Cardiac fibroblast (primary cell): ENCODE measurements around the gene ZNF628.

Source experiments
- DNase-seq, 2 donors: peaks; one replicate each; pipeline versions ENCODE4 v3.0.0 to v3.0.0-alpha.2; 2010; ENCODE audit warnings: low read depth in 2 of 2
- H3K4me3 ChIP-seq, 2 donors: replicated peaks in 1 of 2; 1 replicate in 1 of 2; 2 replicates in 1 of 2; pipeline ENCODE4 v1.5.1; 2011; ENCODE audit warnings: low read depth in 2 of 2, low read length in 2 of 2, mild to moderate bottlenecking in 2 of 2, moderate library complexity in 1 of 2
- CTCF ChIP-seq: IDR thresholded peaks from one replicate; pipeline ENCODE4 v1.5.1; 2011; ENCODE audit warnings: low read depth, mild to moderate bottlenecking, low read length, inconsistent platforms

The ZNF628 gene

GRCh38 chr19:55508120-55508519 lies 31.7 kb downstream of the ZNF628 start:
- DNase-seq: no peak
- TF ChIP-seq CTCF: no peak
- H3K4me3 ChIP-seq: no peak overlapping the region

DNA sequence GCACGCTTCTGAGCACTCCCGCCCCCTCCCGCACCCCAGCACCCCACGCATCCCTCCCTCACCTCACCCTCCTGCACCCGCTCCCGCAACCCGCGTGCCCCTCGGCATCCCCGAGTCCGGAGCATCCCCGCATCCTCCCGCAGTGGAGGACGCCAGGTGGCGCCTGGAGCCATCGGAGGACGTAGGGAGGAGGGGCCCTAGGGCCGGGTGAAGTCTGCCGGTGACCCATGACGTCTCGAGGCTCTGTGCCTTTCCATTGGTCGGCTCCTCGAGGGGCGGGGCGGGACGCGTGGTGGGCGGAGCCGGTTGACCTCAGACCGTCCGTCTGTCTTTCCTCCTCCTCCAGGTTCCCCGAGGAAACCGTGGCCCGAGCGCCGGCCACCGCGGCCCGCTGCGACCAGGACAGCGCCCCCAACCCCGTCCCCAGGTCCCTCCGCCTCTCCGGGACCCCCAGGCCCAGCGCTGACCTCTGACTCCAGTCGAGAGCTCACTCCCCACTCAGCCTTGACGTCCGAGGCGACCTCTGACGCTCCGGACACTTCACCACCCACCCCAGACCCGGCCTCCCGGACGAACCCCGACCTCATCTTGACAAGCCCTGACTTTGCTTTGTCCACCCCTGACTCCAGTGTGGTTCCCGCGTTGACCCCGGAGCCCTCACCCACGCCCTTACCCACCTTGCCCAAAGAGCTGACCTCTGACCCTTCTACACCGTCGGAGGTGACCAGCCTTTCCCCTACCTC lies 40.6 kb downstream of the ZNF628 start:
- peak; percentile 96 for TF ChIP-seq CTCF
- H3K4me3 ChIP-seq: peak overlapping the region; percentile 5 to 39
- peak; percentile 94 to 96 for DNase-seq

GRCh38 chr19:55519451-55520311 lies 43.3 kb downstream of the ZNF628 start:
- no peak for TF ChIP-seq CTCF
- no peak overlapping the region for H3K4me3 ChIP-seq
- peak; percentile 42 to 94 for DNase-seq

DNA sequence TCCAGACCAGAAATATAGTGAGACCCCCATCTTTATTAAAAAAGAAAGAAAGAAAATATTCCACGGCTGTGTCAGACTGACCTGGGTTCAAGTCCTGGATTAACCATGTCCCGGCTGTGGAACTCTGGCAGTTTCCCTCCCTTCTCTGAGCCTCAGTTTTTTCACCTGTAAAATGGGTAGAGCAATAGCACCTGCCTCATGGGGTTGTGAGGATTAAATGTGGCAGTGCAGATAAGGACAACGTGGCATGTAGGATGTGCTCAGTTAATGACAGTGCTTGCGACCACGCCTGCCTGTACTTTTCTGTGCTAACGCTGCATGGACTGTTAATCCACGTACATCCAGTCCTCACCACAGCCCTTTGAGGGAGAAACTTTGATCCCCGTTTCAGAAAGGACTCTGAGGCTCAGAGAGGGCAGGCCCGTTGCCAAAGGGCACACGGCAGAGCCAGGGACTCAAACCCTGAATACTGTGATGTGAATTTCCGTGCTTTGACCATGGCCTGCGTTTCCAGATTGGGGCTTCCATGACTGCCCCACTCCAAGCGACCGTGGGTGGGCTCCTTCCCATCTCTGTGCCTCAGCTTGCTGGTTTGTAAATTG lies 44.4 kb downstream of the ZNF628 start:
- H3K4me3 ChIP-seq: no peak overlapping the region
- no peak for TF ChIP-seq CTCF
- DNase-seq: no peak

DNA sequence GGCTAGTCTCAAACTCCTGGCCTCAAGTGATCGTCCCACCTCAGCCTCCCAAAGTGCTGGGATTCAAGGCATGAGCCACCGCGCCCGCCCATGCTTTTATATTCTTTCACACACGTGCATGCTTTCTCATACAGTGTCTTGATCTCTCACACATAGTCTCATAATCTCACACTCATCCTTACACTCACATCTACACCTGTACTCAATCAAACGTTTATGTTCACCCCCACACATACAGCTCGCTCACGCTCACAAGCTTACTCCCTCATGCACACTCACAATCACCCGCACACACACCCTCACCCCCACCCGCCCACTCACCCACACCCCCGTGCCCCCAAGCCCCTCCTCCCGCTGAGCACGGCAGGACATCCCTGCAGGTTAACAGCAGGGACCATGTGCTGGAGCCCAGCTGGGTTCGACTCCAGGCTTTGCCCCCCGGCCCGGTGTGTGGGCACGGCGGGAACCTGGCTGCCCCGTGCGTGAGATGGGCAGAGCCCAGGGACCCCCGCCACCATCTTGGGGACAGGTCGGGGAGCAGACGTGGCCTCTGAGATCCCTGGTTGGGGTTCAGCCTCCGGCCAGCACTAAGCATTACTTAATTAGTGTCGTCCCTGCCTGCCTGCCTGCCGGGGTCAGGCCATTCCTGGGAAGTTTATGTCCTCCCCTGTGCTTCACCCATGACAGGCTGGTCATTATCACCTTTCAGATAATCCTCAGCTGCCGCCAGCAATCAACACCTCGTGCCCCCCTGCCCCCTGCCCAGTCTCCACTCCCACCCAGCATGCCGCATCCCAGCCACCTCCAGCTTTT lies 49.1 kb downstream of the ZNF628 start:
- H3K4me3 ChIP-seq: no peak overlapping the region
- DNase-seq: no peak
- TF ChIP-seq CTCF: no peak
